Activated CD4-positive, CD25-positive, alpha-beta regulatory T cell treated with anti-CD3 and anti-CD28 coated beads, Interleukin-2, amount 50 U/mL, for 24 hours (primary cell): ENCODE data around the gene MKI67.
"Not testable (repeated sequence)": the region's sequence is repeated elsewhere in the genome, so short reads cannot be mapped to it uniquely, and the experiment has no call there.

Experiments
- ATAC-seq, 2 donors: fragments of 150-1000 bp; cut with Tn5 transposase; one replicate each; pipeline ENCODE4 v1.10.0; 2021; ENCODE audit warnings: mild to moderate bottlenecking in 1 of 2, moderate library complexity in 1 of 2

The MKI67 gene, protein sequence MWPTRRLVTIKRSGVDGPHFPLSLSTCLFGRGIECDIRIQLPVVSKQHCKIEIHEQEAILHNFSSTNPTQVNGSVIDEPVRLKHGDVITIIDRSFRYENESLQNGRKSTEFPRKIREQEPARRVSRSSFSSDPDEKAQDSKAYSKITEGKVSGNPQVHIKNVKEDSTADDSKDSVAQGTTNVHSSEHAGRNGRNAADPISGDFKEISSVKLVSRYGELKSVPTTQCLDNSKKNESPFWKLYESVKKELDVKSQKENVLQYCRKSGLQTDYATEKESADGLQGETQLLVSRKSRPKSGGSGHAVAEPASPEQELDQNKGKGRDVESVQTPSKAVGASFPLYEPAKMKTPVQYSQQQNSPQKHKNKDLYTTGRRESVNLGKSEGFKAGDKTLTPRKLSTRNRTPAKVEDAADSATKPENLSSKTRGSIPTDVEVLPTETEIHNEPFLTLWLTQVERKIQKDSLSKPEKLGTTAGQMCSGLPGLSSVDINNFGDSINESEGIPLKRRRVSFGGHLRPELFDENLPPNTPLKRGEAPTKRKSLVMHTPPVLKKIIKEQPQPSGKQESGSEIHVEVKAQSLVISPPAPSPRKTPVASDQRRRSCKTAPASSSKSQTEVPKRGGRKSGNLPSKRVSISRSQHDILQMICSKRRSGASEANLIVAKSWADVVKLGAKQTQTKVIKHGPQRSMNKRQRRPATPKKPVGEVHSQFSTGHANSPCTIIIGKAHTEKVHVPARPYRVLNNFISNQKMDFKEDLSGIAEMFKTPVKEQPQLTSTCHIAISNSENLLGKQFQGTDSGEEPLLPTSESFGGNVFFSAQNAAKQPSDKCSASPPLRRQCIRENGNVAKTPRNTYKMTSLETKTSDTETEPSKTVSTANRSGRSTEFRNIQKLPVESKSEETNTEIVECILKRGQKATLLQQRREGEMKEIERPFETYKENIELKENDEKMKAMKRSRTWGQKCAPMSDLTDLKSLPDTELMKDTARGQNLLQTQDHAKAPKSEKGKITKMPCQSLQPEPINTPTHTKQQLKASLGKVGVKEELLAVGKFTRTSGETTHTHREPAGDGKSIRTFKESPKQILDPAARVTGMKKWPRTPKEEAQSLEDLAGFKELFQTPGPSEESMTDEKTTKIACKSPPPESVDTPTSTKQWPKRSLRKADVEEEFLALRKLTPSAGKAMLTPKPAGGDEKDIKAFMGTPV (N-terminal part only)

DNA sequence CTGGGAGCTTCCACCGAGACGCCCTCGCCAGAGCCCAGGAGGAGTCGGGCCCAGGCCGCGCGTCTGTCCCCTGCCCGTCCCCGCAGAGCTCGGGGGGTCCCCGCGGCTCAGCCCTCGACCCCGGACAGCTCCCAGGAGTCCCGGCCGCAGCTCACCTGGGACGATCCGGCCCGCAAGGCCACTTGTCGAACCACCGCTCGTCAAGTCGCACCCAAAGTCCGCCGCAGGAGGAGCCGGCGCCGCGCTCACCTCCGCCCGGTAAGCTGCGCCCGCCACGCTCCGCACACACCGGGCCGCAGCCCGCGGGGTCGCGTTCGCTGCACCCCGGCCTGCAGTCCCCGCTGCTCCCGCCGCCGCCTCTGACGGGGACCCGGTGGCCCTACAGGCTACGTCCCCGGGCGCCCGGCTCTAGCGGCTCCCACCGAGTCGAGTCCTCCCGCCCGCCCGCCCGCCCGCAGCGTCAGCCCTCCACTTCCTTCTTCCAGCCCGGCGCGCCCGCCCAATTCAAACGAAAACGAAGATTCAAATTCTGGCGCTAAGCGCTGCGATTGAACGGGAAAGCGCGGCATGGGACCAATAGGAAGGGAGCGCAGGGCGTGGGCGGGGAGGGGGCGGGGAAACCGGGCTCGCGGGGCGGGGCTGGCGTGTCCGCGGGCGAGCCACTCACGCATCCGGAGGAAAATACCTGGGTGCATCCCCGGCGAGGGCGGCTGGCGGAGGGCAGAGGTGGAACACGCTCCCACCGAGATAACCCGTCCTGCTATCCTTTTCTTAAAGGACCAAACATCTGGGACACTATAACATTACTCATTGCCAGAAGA lies at the start of gene MKI67:
Gene MKI67 (minus strand): TSS at position 480 of the 821 bp plus-strand sequence. CDS start 756 bp downstream, outside the sequence.
- peak; percentile 85 to 89 for ATAC-seq

DNA sequence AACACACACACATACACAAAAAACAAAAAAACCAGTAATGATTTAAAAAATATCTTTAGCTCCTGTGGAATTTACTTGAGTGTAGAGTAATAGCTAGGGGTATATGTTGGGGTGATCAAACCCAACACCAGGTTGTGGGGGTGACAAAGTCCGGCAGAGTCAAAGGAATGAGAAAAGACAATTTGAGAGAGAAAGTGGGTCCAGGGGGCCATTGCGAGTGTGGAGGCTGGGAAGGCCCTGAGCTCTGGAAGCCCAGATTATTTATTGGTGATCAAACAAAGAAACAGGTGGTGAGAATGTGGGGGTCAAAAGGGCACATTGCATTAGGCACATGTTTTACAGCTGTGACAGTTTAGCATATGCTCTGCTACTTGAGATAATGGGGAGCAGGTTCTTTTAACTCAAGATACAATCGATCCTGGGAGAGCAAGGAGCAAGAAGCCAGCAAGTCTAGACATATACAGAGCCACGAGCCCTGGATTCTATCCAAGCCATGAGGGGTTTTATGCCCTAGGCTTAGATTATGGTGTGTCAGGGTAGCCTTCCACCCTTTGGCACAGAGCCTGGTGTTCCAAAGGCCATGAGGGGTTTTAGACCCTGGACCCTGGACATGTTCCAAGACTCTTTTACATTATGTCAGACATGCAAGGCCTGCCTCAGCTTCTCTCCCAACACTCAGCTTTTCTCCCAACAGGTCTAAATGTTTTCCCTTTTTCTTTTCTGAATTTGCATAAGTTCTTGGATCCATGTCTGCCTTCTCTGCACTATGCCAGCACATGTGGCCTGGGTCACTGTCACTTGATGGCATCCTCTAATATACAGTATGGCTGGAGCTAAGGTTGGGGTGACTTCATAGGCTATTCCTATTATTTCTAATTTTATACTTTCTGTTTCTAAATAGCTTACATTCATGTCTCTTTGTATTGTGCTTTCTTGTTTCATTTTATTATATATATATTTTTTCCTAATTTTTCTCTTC lies 48.6 kb upstream of the MKI67 start:
- ATAC-seq, result no peak

DNA sequence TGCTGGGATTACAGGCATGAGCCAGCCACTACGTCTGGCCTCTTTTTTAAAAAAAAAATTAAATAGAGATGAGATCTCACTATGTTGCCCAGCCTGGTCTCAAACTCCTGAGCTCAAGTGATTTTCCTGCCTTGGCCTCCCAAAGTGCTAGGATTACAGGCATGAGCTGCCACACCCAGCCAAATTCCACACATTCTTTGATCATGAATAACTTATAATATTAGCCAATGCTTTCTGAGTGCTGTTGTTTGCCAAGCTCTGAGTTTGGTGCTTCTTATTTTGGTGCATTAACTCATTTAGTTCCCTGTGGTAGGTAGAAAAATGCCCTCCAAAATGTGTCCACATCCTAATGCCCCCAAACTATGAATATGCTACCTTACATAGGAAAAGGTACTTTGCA lies 47.2 kb upstream of the MKI67 start:
- no peak for ATAC-seq

DNA sequence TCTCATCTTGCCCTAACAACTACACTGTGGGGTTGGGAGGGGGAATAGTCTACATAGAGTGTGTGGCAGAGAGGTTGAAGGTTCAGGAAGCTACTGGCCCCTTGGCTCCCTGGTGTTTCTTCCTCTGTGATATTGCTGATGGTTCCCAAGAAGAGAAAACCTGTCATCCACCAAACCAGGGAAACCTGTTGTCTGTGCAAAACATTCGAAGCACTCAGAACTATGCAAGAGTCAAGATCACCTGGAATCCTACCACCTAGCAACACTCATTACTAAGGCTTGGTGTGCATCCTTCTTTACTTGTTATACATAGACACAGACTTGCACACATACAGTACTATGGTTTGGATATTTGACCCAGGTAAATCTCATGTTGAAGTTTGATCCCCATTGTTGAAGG lies 46.5 kb upstream of the MKI67 start:
- no peak for ATAC-seq

DNA sequence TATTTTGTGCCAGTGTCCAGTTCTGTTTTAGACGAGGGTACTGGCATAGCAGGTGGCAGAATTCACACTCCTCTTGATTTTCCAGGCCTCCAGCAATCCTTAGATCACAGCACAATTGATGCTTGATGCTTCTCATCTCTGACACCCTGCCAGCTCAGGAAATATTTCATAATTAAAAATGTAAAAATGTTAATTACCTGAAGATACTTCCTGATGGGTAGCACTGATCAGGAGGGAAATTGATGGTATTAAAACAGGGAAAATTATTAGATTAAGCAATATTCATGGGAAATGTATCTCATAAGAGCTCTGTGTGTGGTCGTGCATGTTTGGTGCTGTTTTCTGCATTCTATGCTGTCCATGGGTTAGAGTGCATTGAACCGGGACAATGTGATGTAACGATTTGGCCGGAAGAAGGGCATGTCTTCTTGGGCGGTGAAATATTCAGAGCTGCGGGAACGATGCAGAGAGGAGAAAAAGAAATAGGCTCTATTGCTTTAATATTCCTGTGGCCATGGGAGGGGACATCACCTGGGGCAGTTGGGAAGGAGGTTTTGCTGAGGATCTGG lies 43.7 kb upstream of the MKI67 start:
- ATAC-seq, result no peak

DNA sequence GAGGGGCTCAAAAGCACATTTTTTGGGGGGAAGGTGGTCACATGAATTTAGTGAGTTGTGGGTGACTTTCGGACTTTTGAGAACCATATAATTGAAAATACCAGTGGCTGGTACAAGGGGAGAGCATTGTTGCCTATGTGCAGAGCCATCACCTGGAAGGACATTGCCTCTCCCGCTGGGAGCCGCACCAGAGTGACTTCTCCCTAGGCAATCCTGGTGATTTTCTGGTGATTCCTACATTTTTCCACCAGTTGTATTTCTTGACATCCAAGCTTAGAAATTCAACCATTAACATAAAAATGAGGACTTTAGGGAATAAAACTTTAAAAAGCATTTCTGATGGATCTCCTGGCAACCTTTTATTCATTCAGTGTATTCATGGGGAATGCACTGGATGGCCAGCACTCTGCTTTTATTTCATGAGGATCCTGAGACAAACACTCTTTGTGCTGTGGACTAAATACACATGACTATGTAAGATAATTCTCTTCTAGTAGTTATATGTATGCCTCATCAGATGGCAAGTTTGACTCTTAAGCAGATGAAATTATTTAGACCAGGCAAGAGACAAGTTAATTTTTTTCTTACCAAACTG lies 41.8 kb upstream of the MKI67 start:
- no peak for ATAC-seq

DNA sequence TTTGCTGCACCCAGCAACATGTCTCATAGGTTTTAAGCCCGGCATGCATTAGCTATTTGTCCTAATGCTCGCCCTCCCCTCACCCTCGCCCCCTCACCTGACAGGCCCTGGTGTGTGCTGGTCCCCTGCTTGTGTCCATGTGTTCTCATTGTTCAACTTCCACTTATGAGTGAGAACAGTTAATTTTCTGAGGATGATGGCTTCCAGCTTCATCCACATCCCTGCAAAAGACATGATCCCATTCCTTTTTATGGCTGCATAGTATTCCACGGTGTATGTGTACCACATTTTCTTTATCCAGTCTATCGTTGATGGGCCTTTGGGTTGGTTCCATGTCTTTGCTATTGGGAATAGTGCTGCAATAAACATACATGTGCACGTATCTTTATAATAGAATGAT lies 40.9 kb upstream of the MKI67 start:
- ATAC-seq, result not testable (repeated sequence)

DNA sequence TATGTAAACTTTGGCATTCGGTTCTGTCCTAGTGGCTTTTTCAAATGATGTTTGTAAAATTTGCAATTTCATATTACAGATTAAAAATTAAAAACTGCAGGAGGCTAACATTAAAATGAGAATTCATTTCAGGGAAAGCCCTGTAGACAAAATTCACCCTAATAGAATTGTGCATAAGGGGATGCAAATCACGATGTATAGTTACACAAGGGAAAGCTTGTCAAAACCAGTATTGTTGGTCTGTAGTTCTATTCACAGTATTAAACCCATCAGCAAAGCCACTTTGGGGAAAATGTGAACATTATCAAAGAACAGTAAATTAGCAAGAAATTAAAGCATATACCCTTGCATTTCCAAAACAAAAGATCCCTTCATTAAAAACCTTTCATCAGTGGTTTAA lies 39.9 kb upstream of the MKI67 start:
- ATAC-seq, result no peak

DNA sequence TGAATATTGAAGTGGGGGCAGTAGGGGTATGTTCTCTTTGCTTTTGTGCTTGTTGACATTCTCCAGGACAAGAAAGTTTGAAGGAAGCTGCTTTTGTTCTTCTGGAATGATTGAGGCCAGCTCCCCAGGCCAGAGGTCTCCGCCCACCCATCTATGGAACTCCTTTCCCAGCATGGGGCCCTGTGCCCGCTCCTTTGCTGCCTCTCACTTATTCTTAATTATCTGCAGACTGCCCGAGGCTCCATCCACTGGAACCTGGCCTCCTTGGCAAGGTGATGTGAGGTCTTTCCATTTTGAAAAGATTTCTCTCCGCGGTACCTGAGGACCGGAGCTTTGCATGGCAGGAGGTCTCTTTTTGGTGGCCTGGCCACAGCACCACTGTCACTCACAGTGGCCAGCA lies 39.3 kb upstream of the MKI67 start:
- ATAC-seq, result no peak

DNA sequence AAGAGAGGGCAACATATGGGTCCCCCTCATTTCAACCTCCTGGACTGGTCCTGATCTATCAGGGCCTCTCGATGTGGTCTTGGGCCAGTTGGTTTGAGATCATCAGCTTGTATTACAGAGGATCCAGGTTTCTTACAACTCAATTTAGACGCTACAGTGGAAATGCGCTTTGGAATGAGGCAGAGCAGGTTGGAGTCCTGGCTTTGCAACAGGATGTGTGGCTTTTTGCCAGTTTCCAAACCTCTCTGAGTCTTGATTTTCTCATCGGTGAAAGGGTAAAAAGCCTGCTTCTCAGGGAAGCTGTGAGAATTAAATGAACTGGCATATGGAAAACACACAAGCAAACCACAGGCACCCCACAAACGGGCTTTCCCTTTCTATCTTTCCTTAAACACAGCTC lies 37.5 kb upstream of the MKI67 start:
- no peak for ATAC-seq

DNA sequence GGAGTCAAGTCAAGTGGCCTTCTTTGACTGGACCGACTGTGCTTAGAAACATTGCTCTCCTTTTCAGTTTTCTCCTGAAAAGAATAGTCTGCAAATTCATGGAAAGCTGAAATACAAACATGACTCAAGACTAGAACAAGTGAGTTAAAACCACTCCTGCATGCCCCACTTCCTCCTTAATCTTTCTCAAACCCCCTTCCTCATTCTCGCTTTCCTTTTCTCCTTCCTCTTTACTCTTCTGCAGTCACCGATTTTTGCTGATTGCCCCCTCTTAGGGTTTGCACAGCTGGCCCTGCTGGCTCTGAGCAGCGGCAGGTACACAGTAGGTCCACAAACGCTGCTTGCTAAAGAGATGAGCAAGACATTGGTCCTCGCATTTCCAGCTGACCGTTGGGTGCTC lies 34.8 kb upstream of the MKI67 start:
- no peak for ATAC-seq

DNA sequence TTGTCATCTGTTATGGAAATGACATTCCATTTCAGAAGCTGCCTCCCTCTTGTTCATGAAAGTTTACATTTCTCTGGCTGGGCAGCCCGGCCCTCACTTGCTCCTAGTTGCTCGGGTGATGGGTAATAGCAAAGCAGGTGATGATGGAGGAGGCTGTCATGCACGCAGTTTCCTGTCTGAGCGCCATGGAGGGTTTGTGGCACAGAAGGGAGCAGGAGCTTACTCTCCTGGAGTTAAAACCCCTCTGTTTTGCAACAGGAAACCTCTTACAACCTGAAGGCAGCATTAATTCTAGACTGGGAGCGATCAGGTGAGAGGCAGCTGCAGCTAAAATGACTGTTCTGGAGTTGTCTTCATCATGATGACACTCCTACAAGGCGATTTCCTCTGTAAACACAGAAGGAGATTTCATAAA lies 34.1 kb upstream of the MKI67 start:
- ATAC-seq, result no peak

DNA sequence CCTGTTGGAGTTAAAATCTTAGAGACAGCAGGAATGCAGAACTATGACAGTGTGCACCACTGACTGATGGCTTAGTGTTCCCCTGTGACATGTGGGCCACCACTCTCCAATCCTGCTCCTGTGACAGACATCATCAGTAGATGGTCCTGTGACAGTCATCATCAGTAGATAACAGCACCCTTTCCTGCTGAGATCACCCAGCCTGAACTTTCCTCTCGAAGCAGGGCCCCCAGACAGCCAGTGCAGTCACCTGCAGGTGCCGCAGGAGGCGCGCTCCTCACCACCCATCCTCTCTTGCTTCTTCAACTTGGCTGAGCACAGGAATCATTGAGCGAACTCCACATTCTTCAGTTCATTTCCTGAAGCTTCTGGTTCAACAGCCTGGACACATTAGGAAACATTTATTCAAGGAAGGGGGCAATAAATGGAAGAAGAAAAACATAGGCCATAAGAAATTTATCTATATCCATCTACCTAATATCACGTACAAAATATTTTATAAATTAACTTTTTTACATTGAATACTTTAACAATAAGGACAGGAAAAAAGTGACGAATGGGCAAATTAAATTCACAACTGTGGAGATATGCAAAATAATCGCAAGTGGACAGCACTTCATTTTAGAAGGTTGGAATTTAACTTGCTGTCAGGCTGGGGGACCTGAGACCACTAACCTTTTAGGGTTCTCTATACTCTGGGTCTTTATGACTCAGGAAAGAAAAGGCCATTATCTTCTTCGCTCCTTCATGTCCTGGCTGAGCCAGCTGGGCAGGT lies 32.0 kb upstream of the MKI67 start:
- no peak for ATAC-seq

DNA sequence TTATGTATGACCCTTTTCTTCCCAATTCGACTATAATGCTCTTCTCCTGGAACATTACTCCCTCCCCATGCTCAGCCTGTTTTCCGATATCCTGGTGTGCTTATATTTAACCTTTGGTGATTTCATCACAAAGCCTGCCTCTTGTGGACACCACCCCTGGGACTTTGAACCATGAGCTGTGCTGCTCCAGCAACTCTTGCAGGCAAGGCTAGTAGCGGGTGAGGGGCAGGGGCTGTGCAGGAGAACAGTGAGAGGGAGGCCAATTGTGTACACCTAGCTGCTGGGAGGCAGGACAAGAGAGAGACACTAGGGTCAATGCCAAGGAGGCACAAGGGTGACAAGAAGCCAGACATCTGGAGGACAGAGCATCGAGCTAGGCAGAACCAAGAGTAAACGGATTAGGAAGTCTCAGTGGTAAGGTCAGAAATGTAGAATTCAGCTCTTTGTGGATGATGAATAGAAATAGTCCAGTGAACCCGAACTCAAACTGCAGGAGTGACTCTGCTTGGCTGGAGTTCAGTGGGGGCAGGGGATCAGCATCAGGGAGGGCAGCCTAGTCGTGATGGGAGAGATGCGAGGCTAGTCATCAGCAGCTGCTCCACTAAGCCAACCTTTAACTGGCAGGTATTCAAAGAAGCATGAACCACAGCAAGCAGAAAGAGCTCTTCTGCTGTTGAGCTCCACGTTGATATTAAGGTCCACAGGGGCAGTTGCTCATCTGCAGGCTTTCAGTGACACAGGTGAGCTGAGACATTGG lies 31.0 kb upstream of the MKI67 start:
- ATAC-seq, result no peak

DNA sequence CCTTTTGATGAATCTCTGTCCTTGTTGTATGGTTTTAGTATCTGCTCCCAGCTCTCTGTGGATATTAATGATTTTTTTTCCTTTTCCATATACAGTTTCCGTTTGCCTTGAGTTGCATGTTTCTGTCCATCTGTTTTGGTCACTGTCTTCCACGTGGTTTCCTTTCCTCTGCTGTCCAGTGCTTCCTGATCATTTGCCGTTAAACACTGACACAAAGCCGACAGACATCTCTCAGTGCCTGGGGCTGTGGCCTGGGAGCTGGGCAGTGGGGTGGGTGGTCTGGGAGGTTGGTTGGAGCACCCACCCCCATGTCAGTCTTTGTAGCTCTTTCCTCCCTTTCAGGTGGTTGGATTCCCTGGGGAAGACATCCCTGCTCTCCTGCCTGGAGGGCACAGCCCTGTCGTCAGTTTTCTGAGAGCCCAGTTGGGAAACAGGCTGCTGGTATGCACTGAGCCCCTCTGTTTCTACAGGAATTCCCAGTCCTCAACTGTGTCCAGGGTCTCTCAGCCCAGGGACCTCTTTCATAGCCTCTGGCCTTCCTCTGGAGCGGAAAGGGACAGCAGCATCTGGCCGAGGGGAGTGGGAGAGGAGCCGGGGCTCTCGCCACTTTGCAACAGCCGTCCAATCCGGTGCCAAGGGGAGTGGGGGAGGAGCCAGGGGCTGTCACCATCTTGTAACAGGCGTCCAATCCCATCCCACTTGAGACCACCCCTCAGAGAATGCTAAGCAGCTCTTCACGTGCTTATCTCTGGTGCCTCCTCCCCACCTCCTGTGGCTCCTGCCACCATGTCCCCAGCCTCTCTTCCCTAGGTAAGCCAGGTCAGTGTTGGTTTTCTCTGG lies 26.7 kb upstream of the MKI67 start:
- no peak for ATAC-seq

DNA sequence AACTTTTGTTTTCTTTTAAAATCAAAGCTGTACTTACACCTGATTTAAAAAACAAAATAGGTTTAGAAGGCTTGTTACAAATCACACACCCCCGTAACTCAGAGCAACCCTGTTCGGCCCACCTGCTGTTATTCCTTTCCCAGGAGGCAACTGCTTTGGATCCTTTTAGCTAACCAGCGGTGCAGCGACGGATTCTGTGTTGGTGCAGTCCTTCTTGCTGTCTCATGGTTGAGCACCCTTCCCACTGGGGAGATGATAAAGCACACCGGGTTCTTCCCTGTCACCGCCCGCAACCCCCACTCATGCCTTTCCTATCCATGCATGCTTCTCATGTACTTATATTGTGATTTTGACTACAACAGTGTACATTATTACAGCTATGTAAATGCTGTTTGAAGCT lies 24.8 kb upstream of the MKI67 start:
- no peak for ATAC-seq

DNA sequence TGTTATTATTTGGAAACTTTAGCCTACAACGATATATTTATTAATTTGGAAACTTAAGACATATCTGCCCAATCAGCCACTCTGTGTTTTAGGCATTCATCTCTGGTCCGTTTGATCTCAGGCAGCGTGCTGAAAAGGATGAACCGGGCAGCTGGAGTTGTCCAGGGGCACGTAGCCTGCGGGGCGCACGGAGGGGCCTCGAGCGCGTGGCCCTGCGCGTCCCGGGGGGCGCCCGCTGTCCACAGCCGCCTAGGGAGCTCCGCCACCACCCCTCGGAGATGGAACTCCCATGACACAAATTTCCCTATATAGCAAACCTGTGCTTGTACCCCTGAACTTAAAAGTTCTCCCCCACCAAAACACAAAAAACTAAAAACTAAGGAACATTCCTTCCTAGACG lies 24.3 kb upstream of the MKI67 start:
- no peak for ATAC-seq

DNA sequence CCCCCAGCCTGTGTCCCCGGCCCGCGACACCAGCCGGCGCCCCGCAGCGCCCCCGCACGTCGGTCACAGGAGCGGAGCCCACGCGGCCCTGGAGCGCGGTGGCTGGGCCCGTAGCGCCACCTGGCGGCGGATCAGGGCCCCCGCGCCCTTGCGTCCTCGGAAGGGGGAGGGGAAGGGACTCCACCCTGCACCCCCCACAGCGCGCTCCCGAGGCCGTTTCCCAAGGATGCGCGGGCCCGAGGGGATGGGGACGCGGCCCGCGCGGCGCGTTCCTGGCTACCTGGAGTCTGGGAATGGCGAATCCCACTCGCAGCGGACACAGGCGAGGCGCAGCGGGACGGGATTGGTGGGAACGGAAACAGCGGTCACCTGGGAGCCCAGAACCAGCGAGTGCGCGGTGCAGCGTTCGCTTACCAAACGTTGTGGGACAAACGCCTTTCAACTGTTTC lies 23.8 kb upstream of the MKI67 start:
- peak; percentile 91 to 96 for ATAC-seq
